ENCODE results near the gene LIMS2. TPM values are rescaled to one million over a fixed set of nuclear protein-coding genes. Genes with fewer than 3 reads are reported as not detected.

LIMS2 gene
- total and polyA plus RNA-seq, 12 donors, result 148 to 687 (median 160) TPM

- peak in 1 of 2 donors; percentile 33 for DNase-seq
- H3K4me1 ChIP-seq, result peaks cover 77 to 99% (median 95%) of the 10 kb centered on the region in 9 donors
- WGBS, 2 donors, result 64 to 68% methylated on average over 20 of the region's 20 CpGs
Measured at GRCh38 chr2:127658641-127659407, 16.5 kb downstream of the LIMS2 start.

GRCh38 chr2:127658146-127658545 lies 17.2 kb downstream of the LIMS2 start:
- intact Hi-C loops (cut with DNase I), result loop anchor here in 3 of 10 donors (2.0 to 5.0 kb wide), 3 partner anchors 15 to 39 kb away; partner anchors contain the start of gene LIMS2 (in 1 of the 3)
- Histone ChIP-seq H3K9me3 (no peaks in the 10 kb centered on the region), H3K27me3 (peaks cover 0 to 4% (median 0%) of the 10 kb centered on the region in 7 donors), H3K36me3 (peaks cover 0 to 63% (median 5%) of the 10 kb centered on the region in 9 donors), H3K4me1 (peaks cover 71 to 99% (median 95%) of the 10 kb centered on the region in 9 donors), H3K27ac (peak overlapping the region; percentile 78 to 95 (median 86)), H3K4me3 (no peak overlapping the region)
- 84 to 85% methylated on average over 6 of the region's 6 CpGs for WGBS, 2 donors
- no peak for TF ChIP-seq CTCF (IDR thresholded peaks at IDR 0.05)
- no peak for DNase-seq
- no peak for ATAC-seq

More at GRCh38 chr2:127658641-127659407, 16.5 kb downstream of the LIMS2 start:
- Histone ChIP-seq H3K27ac (peak overlapping the region; percentile 78 to 95 (median 86)), H3K9me3 (no peaks in the 10 kb centered on the region), H3K27me3 (peaks cover 0 to 10% (median 0%) of the 10 kb centered on the region in 7 donors), H3K36me3 (peaks cover 0 to 57% (median 5%) of the 10 kb centered on the region in 9 donors), H3K4me3 (peak overlapping the region in 2 of 10 donors; percentile 2 to 14)
- intact Hi-C loops (cut with DNase I), result loop anchor here in 3 of 10 donors (2.0 to 5.0 kb wide), 3 partner anchors 14 to 38 kb away; partner anchors contain the start of gene LIMS2 (in 1 of the 3)
- ATAC-seq, result peak in 2 of 8 donors; percentile 12 to 20
- no peak for TF ChIP-seq CTCF (IDR thresholded peaks at IDR 0.05)

- TF ChIP-seq CTCF (IDR thresholded peaks at IDR 0.05), result no peak
- intact Hi-C loops (cut with DNase I), result loop anchor here in 1 of 10 donors (5.0 kb wide), 1 partner anchor 40 kb away; no protein-coding TSS in a partner anchor
- 88 to 89% methylated on average over 17 of the region's 17 CpGs for WGBS, 2 donors
- no peak for ATAC-seq
- Histone ChIP-seq H3K4me3 (no peak overlapping the region), H3K27me3 (no peaks in the 10 kb centered on the region), H3K27ac (peak overlapping the region; percentile 78 to 95 (median 86)), H3K9me3 (no peaks in the 10 kb centered on the region), H3K4me1 (peaks cover 73 to 100% (median 98%) of the 10 kb centered on the region in 9 donors), H3K36me3 (peaks cover 0 to 68% (median 5%) of the 10 kb centered on the region in 9 donors)
- DNase-seq, result peak in 1 of 2 donors; percentile 17
Measured at GRCh38 chr2:127657232-127657595, 18.1 kb downstream of the LIMS2 start.

GRCh38 chr2:127656569-127657231 lies 18.6 kb downstream of the LIMS2 start:
- H3K4me1 ChIP-seq, result peaks cover 71 to 100% (median 98%) of the 10 kb centered on the region in 9 donors
- ATAC-seq (no peak), DNase-seq (peak in 1 of 2 donors; percentile 32)
- no peak overlapping the region for H3K4me3 ChIP-seq
- H3K9me3 ChIP-seq, result no peaks in the 10 kb centered on the region
- no peaks in the 10 kb centered on the region for H3K27me3 ChIP-seq
- peak overlapping the region; percentile 72 to 95 (median 86) for H3K27ac ChIP-seq
- H3K36me3 ChIP-seq, result peaks cover 0 to 68% (median 5%) of the 10 kb centered on the region in 9 donors
- intact Hi-C loops (cut with DNase I), result loop anchor here in 1 of 10 donors (5.0 kb wide), 1 partner anchor 41 kb away; no protein-coding TSS in a partner anchor
- WGBS, 2 donors, result 68 to 72% methylated on average over 15 of the region's 15 CpGs
- no peak for TF ChIP-seq CTCF (IDR thresholded peaks at IDR 0.05)

Data from heart right ventricle (tissue), 16 donors.